ENCODE results near the gene ADAP1.

- no peak for TF ChIP-seq POLR2AphosphoS5 (IDR thresholded peaks at IDR 0.05; ENCODE audit: low read depth, low read length)
- no peak for TF ChIP-seq SIN3A (IDR thresholded peaks at IDR 0.05; ENCODE audit: borderline replicate concordance, insufficient read depth, low read depth, low read length)
- TF ChIP-seq CTCF (IDR thresholded peaks at IDR 0.05): no peak
- TF ChIP-seq REST (IDR thresholded peaks at IDR 0.05; ENCODE audit: insufficient read depth in 1 of 2, low read depth in 2 of 2, low read length in 1 of 2): no peak
These were observed 19.9 kb downstream of the ADAP1 start for GRCh38 chr7:934469-935163.
